Heart left ventricle (tissue), 13 donors: Measurements from ENCODE around the gene KIRREL3.

ENCODE experiments used
- POLR2A ChIP-seq, 2 donors: fragments of 450-650 bp; IDR thresholded peaks; one replicate each; pipeline ENCODE4 v1.6.1; 2017; ENCODE audit warnings: antibody characterized with exemption in 2 of 2, mild to moderate bottlenecking in 2 of 2, moderate library complexity in 2 of 2
- TF ChIP-seq, protein P1 (sequence below), 12 donors: fragments of 200-600 bp; sonication (generic) in 4 of 12; IDR thresholded peaks; one replicate each; pipeline versions ENCODE4 v1.5.0 to v1.8.0; 2018 to 2022; ENCODE audit warnings: antibody characterized with exemption in 12 of 12, mild to moderate bottlenecking in 5 of 12
- donor health status: ischemic (EF 13 %, LVEDD 7.1; RV severe dilation, severe dysfunction).
- donor health status: DM: no; HTN: yes; CAD: no.
- donor health status: DM: no; HTN: no; CAD: no.
- donor health status: ischemic (EF 25% LVEDD 6.9; RV normal size, moderate dysfunction).
- donor health status: ischemic (EF 25% LVEDD 5.7; RV mildly dilated, moderate dysfunction).
- donor health status: ischemic (EF 35%, LVEDD 5.7; RV mildly dilated, moderate dysfunction).
- donor health status: nonischemic (EF 11% LVEDD 7.7; RV severe dilation, severe dysfunction).
- donor health status: DM: yes; HTN: yes; CAD: no.
- donor health status: PGD.
- donor health status: ischemic (EF 29% LVEDD 5.4; RV normal size, mild dysfunction).
- donor health status: nonischemic (EF 23%, LVEDD 6.1; RV moderate dilation, normal function).

DNA sequence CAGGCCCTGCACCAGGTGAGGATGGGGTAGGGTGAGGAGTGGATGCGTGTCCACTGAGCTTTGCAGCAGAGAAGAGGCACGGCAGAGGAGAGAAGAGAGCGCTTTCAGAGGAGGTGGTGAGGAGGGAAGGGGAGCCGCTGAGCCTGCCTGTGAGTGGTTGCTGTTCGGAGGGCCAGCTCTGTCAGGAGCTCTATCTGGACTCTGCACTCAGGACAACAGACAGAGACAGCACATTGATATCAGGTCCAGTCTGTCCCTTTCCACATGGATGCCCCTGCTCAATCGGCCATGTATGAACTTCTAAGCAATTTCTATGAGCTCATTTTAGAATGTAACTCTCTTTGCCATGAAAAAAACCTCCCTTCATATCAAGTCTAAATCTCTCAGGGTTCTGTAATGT lies 158.6 kb downstream of the KIRREL3 start:
- TF ChIP-seq, protein P1, sequence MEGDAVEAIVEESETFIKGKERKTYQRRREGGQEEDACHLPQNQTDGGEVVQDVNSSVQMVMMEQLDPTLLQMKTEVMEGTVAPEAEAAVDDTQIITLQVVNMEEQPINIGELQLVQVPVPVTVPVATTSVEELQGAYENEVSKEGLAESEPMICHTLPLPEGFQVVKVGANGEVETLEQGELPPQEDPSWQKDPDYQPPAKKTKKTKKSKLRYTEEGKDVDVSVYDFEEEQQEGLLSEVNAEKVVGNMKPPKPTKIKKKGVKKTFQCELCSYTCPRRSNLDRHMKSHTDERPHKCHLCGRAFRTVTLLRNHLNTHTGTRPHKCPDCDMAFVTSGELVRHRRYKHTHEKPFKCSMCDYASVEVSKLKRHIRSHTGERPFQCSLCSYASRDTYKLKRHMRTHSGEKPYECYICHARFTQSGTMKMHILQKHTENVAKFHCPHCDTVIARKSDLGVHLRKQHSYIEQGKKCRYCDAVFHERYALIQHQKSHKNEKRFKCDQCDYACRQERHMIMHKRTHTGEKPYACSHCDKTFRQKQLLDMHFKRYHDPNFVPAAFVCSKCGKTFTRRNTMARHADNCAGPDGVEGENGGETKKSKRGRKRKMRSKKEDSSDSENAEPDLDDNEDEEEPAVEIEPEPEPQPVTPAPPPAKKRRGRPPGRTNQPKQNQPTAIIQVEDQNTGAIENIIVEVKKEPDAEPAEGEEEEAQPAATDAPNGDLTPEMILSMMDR (IDR thresholded peaks at IDR 0.05), result no peak
- no peak for TF ChIP-seq POLR2A (IDR thresholded peaks at IDR 0.05)
